Upper lobe of right lung (tissue), 1 donor: ENCODE results near the gene WNT7A. TPM values are rescaled to one million over a fixed set of nuclear protein-coding genes. Genes with fewer than 3 reads are reported as not detected.

Source experiments
- ATAC-seq: fragments of 200-7000 bp; cut with Tn5 transposase; one replicate; pipeline ENCODE4 v1.9.1; 2020; ENCODE audit warnings: mild to moderate bottlenecking, moderate library complexity
- DNase-seq: peaks from one replicate; pipeline ENCODE4 v3.0.0-alpha.2; 2020
- H3K27ac ChIP-seq: fragments of 200-600 bp; one replicate; pipeline ENCODE4 v1.8.0; 2022
- H3K27me3 ChIP-seq: fragments of 200-600 bp; one replicate; pipeline ENCODE4 v1.8.0; 2022; ENCODE audit warnings: mild to moderate bottlenecking
- H3K36me3 ChIP-seq: fragments of 200-600 bp; one replicate; pipeline ENCODE4 v1.8.0; 2022
- H3K4me1 ChIP-seq: fragments of 200-600 bp; one replicate; pipeline ENCODE4 v1.8.0; 2022
- H3K4me3 ChIP-seq: fragments of 200-600 bp; one replicate; pipeline ENCODE4 v1.8.0; 2022; ENCODE audit warnings: mild to moderate bottlenecking
- H3K9me3 ChIP-seq: fragments of 200-600 bp; one replicate; pipeline ENCODE4 v1.8.0; 2022
- CTCF ChIP-seq: fragments of 200-600 bp; IDR thresholded peaks from one replicate; pipeline ENCODE4 v1.8.0; 2022; ENCODE audit warnings: antibody characterized with exemption
- intact Hi-C: fragments of 100-400 bp; cut with DNase I; formaldehyde crosslinking; loops from one replicate; pipeline ENCODE4 v1.11.0; 2022
- total RNA-seq: library from RNA; stranded (reverse); fragmentation: NEBNext Ultra II Directional; extraction: Animal tissue kit (Norgen Biotek cat#: 25700); gene quantifications from one replicate; pipeline ENCODE4 v1.2.1, GENCODE V29; 2021
- donor health status: DM: no; HTN: yes; CAD: no; lungs with severe emphysema.

WNT7A gene
- total RNA-seq, 1 donor from 2014 or later, result 6.6 TPM

DNA sequence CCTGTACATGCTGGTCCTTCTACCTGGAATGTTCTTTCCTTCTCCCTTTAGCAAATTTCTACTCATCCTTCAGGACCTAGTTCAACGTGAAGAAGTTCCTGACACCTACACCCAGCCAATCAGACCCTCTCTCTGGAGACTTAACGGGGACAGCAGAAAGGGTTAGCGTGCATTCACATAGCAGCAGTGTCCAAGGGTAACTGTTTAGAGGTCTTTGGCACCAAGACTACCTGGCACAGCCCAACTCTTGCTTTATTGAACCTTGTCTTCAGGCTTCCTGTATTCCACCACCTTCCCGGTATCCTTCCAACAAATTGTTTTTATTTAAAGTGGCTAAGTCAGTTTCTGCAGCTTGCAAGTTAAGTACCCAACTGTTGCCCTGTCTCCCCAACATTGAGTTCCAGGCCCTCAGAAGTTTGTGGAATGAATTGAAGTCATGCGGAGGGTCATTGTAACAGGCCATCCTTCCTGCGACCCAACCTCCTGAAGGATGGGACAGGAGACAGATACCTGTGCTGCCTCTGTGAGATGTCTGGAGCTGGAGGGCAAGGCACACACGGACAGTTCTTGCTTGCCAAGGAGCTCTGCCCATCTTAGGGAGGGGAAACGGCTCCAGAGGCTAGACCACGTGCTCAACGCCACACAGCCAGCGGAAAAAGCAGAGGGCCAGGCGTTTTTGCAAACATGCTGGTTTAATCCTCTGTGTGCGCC is 14.4 kb upstream of the WNT7A start:
- H3K27me3 ChIP-seq, result no peaks in the 10 kb centered on the region
- ATAC-seq, result no peak
- intact Hi-C loops, result loop anchor here (10.0 kb wide), 1 partner anchor 231 kb away; the partner anchor contains the start of genes CHCHD4 and TMEM43
- no peak for TF ChIP-seq CTCF
- H3K9me3 ChIP-seq, result no peaks in the 10 kb centered on the region
- H3K36me3 ChIP-seq, result no peaks in the 10 kb centered on the region
- DNase-seq, result no peak
- no peak overlapping the region for H3K4me3 ChIP-seq
- no peak overlapping the region for H3K27ac ChIP-seq
- peaks cover 11% of the 10 kb centered on the region for H3K4me1 ChIP-seq

DNA sequence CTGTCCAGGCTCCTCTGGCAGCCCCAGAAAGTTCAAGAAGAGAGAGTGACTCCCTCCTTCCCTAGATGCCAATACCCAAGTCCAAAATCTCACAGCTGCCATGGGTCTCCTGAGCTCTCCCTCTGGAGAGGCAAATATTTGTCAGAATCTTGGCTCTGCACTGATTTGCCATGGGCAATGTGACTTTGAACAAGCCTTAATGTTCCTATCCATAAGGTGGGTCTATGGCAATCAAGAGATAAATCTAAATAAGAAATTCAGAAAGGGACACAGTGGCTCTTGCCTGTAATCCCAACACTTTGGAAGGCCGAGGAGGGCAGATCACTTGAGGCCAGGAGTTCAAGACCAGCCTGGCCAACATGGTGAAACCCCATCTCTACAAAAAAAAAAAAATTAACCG is 12.4 kb upstream of the WNT7A start:
- intact Hi-C loops, result loop anchor here (10.0 kb wide), 1 partner anchor 232 kb away; the partner anchor contains the start of genes CHCHD4 and TMEM43
- no peaks in the 10 kb centered on the region for H3K27me3 ChIP-seq
- DNase-seq, result no peak
- H3K9me3 ChIP-seq, result no peaks in the 10 kb centered on the region
- H3K36me3 ChIP-seq, result no peaks in the 10 kb centered on the region
- no peak for ATAC-seq
- H3K27ac ChIP-seq, result no peak overlapping the region
- H3K4me1 ChIP-seq, result peaks cover 11% of the 10 kb centered on the region
- H3K4me3 ChIP-seq, result no peak overlapping the region
- no peak for TF ChIP-seq CTCF

DNA sequence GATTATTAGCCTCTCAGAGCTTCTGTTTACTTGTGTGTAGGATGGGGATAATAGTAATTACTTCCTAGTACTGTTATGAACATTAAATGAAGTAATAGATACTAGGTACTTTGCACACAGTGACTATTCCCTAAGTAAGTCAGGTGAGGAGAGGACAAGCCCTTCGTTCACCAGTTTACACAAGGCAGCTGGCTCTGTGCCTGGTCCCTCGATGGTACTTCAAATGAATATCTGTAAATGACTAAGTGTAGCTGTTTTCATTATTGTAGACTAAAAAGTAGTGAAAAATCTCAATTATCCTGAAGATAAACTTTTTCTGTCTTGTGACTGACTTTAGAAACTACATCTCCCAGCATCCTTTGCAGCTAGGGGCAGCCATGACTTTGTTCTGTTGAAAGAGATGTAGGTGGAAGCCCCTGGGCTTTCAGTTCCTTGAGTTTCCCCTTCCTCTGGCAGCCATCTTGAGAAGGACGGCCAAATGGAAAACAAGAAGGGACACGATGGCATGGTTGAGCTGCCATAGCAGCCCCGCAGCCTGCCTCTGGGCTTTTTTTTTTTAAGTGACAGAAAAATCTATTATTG is 11.7 kb upstream of the WNT7A start:
- Histone ChIP-seq H3K36me3 (no peaks in the 10 kb centered on the region), H3K9me3 (no peaks in the 10 kb centered on the region), H3K4me3 (no peak overlapping the region), H3K27me3 (no peaks in the 10 kb centered on the region), H3K27ac (no peak overlapping the region), H3K4me1 (peaks cover 7% of the 10 kb centered on the region)
- ATAC-seq, result no peak
- TF ChIP-seq CTCF, result no peak
- intact Hi-C loops, result loop anchor here (10.0 kb wide), 1 partner anchor 233 kb away; the partner anchor contains the start of genes CHCHD4 and TMEM43
- DNase-seq, result no peak

DNA sequence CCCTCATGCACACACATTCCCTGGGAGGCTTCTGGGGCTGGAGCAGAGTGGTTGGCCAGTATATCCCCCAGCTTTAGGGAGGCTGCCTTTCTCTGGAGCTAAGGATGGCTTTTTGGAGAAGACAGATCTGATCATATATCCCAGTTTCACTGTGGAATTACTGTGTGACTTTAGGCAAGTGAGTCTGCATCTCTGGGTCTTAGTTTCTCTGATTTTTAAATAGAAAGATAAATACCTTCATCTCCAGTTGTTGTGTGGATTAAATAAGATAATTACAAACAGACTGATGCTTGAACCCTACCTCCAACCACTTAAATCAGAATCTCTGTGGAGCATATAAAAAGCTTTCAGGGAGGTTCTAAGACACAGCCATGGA is 11.1 kb upstream of the WNT7A start:
- Histone ChIP-seq H3K4me3 (no peak overlapping the region), H3K4me1 (peaks cover 1% of the 10 kb centered on the region), H3K9me3 (no peaks in the 10 kb centered on the region), H3K36me3 (no peaks in the 10 kb centered on the region), H3K27ac (no peak overlapping the region), H3K27me3 (no peaks in the 10 kb centered on the region)
- ATAC-seq, result no peak
- intact Hi-C loops, result loop anchor here (10.0 kb wide), 1 partner anchor 234 kb away; the partner anchor contains the start of genes CHCHD4 and TMEM43
- no peak for TF ChIP-seq CTCF
- DNase-seq, result no peak

- ATAC-seq, result peak; percentile 5
- Histone ChIP-seq H3K36me3 (no peaks in the 10 kb centered on the region), H3K4me3 (no peak overlapping the region), H3K27me3 (no peaks in the 10 kb centered on the region), H3K27ac (peak overlapping the region; percentile 51), H3K4me1 (no peaks in the 10 kb centered on the region), H3K9me3 (no peaks in the 10 kb centered on the region)
- intact Hi-C loops, result loop anchor here (10.0 kb wide), 1 partner anchor 234 kb away; the partner anchor contains the start of genes CHCHD4 and TMEM43
- DNase-seq, result peak; percentile 66
- TF ChIP-seq CTCF, result no peak
Measured at GRCh38 chr3:13890377-13891016, 10.6 kb upstream of the WNT7A start.
